ENCODE results near the gene ROMO1. TPM values are rescaled to one million over a fixed set of nuclear protein-coding genes. Genes with fewer than 3 reads are reported as not detected.
A peak's percentile ranks its signal among the peaks of the same experiment; 100 is the strongest.

The ROMO1 gene
- total RNA-seq, result 100 to 1,000 TPM; 146 to 299 (median 212) TPM

DNA sequence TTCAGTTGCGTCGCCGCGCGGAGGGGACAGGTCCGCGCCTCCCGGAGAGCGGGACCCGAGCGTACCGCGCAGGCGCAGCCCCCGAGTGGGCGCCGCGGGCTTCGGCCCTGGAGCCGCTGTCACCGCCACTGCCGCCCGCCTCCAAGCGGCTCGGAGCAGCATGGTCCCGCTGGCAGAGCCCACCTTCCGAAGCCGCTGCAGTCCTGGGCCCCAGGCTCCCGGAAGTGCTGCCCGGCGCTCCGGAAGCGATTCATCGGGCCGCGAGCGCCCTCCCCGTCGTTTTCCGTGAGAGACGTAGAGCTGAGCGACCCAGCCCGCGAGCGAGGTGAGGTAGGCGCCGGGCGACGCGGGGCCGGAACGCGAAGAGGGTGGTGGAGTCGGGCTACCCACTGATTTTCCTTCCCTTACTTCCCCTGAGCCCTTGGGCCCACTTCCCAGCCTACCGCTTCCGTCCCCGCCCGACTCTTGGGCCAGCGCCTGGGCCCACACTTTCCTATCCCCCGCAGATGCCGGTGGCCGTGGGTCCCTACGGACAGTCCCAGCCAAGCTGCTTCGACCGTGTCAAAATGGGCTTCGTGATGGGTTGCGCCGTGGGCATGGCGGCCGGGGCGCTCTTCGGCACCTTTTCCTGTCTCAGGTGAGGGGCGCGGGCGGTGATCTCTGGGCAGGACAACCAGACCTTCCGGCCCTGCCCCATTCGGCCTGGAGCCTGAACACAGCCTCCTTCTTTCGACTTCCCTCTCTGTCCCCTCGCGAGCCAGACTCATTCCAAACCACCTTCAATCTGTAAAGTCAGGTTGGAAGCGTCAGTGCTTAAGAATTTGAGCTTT, at the start of gene ROMO1, which contains the start of gene NFS1:
Gene ROMO1, plus strand, starts transcription at position 279 of the 830 bp plus-strand sequence. Its CDS starts 228 bp downstream, at position 507.
Gene NFS1, minus strand, starts transcription at position 226 of the 830 bp plus-strand sequence. Its CDS starts 64 bp downstream, at position 162.
- WGBS, result 0% methylated on average over 4 of the region's 81 CpGs
- peak within 1 kb of the TSS; percentile 81 for H3K4me3 ChIP-seq
- H3K27ac ChIP-seq, result peak within 1 kb of the TSS; percentile 89
- peak in 1 of 2 donors; percentile 72 for TF ChIP-seq POLR2A (IDR thresholded peaks at IDR 0.05)
- TF ChIP-seq EP300 (IDR thresholded peaks at IDR 0.05), result no peak
- peak in 2 of 3 donors; percentile 43 to 70 for TF ChIP-seq POLR2AphosphoS5 (IDR thresholded peaks at IDR 0.05)
- TF ChIP-seq, protein P1, sequence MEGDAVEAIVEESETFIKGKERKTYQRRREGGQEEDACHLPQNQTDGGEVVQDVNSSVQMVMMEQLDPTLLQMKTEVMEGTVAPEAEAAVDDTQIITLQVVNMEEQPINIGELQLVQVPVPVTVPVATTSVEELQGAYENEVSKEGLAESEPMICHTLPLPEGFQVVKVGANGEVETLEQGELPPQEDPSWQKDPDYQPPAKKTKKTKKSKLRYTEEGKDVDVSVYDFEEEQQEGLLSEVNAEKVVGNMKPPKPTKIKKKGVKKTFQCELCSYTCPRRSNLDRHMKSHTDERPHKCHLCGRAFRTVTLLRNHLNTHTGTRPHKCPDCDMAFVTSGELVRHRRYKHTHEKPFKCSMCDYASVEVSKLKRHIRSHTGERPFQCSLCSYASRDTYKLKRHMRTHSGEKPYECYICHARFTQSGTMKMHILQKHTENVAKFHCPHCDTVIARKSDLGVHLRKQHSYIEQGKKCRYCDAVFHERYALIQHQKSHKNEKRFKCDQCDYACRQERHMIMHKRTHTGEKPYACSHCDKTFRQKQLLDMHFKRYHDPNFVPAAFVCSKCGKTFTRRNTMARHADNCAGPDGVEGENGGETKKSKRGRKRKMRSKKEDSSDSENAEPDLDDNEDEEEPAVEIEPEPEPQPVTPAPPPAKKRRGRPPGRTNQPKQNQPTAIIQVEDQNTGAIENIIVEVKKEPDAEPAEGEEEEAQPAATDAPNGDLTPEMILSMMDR (IDR thresholded peaks at IDR 0.05), result peak in 1 of 2 donors; percentile 24
- H3K36me3 ChIP-seq, result peaks cover 41% of the 10 kb centered on the region
- H3K4me1 ChIP-seq, result peaks cover 29% of the 10 kb centered on the region
- no peaks in the 10 kb centered on the region for H3K9me3 ChIP-seq
- peak; percentile 91 to 93 for DNase-seq (ENCODE audit: low spot score in 2 of 2)
- no peaks in the 10 kb centered on the region for H3K27me3 ChIP-seq

DNA sequence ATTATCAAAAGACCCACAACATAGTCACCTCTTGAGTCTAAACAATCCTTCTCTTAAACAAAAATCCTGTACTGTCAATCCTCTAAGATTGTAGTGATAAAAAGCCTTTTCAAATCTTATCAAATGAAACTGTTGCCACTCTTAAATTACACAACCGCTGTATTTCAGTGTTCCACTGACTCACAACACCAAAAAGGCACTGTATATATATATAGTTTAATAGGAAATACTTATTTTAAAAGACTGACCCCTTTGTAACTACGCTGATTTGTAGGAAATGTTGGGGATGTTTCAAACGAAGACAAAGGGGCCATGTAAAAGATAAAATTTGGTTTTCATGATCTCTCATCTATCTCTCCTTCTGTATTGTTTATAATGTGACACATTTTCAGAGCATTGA, 48.6 kb upstream of the ROMO1 start:
- 85% methylated on average over 3 of the region's 3 CpGs for WGBS

DNA sequence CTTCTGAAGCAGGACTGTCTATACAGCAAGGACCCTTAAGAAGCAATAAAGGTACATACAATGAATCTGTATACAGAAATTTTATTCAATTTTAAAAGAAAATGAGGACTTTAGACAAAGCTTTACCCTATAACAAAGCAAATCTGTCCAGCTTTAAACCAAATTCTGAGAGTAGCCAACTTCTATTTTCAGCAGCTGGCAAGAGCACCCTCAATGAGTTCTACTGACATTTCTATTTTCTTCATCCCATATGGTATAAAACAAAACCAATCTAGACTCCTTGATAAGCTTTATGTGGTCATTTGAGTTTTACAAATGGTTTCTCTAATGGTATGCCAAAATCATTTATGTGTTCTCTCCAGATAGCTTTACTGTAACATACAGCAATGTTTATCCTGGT, 47.2 kb upstream of the ROMO1 start:
- Histone ChIP-seq H3K4me1 (no peaks in the 10 kb centered on the region), H3K4me3 (no peak overlapping the region), H3K27me3 (no peaks in the 10 kb centered on the region), H3K9me3 (no peaks in the 10 kb centered on the region), H3K27ac (no peak overlapping the region), H3K36me3 (peaks cover 34% of the 10 kb centered on the region)
- no peak for DNase-seq (ENCODE audit: low spot score in 2 of 2)
- TF ChIP-seq, protein P1 (IDR thresholded peaks at IDR 0.05), result no peak
- no peak for TF ChIP-seq POLR2A (IDR thresholded peaks at IDR 0.05)
- no peak for TF ChIP-seq EP300 (IDR thresholded peaks at IDR 0.05)
- no peak for TF ChIP-seq POLR2AphosphoS5 (IDR thresholded peaks at IDR 0.05)

More for the DNA sequence above, 48.6 kb upstream of the ROMO1 start:
- Histone ChIP-seq H3K4me1 (peaks cover 2% of the 10 kb centered on the region), H3K27ac (no peak overlapping the region), H3K27me3 (no peaks in the 10 kb centered on the region), H3K4me3 (no peak overlapping the region), H3K9me3 (no peaks in the 10 kb centered on the region), H3K36me3 (peaks cover 34% of the 10 kb centered on the region)
- TF ChIP-seq POLR2A (IDR thresholded peaks at IDR 0.05) (no peak), EP300 (IDR thresholded peaks at IDR 0.05) (no peak), POLR2AphosphoS5 (IDR thresholded peaks at IDR 0.05) (no peak)
- TF ChIP-seq, protein P1 (IDR thresholded peaks at IDR 0.05), result no peak
- DNase-seq (ENCODE audit: low spot score in 2 of 2), result no peak

DNA sequence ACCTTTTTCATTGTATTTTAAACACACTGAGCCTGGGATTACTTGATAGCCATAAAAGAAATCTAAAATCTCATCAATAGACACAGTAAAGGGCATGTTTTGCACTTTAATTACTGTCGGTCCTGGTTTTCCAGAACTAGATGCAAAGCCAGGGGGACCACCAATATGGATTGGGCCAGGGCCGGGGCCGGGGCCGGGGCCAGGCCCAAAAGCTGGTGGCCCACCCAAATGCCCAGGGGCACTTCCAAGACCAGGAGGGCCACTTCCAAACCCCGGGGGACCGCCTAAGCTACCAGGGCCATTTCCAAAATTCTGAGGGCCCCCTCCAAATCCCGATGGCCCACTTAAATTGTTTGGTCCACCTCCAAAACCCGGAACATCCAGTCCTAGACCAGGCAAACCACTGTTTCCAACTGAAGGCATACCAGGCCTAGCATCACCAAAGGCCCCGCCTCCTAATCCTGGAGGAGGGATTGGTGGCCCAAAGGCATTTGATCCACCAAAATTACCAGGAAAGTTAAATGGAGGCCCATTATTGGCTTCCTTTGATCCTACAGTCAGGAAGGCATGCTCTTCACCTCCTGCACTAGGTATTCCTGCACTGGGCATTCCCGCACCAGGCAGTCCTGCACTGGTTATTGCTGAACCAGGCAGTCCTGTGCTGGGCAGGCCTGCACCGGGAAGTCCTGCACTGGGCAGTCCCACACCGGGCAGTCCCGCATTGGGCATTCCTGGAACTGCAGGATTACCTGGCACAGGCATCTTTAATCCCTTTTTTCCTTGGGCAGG, 46.4 kb upstream of the ROMO1 start:
- TF ChIP-seq POLR2A (IDR thresholded peaks at IDR 0.05) (no peak), EP300 (IDR thresholded peaks at IDR 0.05) (no peak), POLR2AphosphoS5 (IDR thresholded peaks at IDR 0.05) (no peak)
- TF ChIP-seq, protein P1 (IDR thresholded peaks at IDR 0.05), result no peak
- Histone ChIP-seq H3K4me3 (no peak overlapping the region), H3K36me3 (peaks cover 34% of the 10 kb centered on the region), H3K27me3 (no peaks in the 10 kb centered on the region), H3K27ac (no peak overlapping the region), H3K9me3 (no peaks in the 10 kb centered on the region), H3K4me1 (peaks cover 7% of the 10 kb centered on the region)
- WGBS, result 94% methylated on average over 11 of the region's 13 CpGs
- no peak for DNase-seq (ENCODE audit: low spot score in 2 of 2)

DNA sequence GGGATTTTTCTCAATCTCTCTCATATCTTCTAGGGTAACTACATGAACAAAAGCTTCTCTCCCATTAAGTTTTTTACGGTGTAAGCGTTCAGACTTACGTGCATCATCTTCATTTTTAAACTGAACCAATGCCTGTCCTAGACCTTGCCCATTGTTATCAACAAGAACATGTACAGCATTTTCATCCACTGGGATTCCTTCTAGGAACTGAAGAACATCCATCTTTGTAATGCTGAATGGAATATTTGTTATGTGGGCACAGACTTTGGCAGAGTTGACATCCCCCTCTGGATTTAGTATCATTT, 45.8 kb upstream of the ROMO1 start:
- Histone ChIP-seq H3K4me1 (peaks cover 10% of the 10 kb centered on the region), H3K9me3 (no peaks in the 10 kb centered on the region), H3K27me3 (no peaks in the 10 kb centered on the region), H3K4me3 (no peak overlapping the region), H3K27ac (no peak overlapping the region), H3K36me3 (peaks cover 34% of the 10 kb centered on the region)
- TF ChIP-seq EP300 (IDR thresholded peaks at IDR 0.05) (no peak), POLR2AphosphoS5 (IDR thresholded peaks at IDR 0.05) (no peak), POLR2A (IDR thresholded peaks at IDR 0.05) (no peak)
- TF ChIP-seq, protein P1 (IDR thresholded peaks at IDR 0.05), result no peak
- no peak for DNase-seq (ENCODE audit: low spot score in 2 of 2)
- WGBS, result 98% methylated on average over 3 of the region's 3 CpGs

All from suprapubic skin (tissue), 4 donors.